Natural killer cell treated with Interleukin-12 subunit alpha and Interleukin-12 subunit beta and Interleukin-15 and Interleukin-18, amount 100 ng/mL, for 72 hours (primary cell): Measurements from ENCODE around the gene HYAL4. TPM values are rescaled to one million over a fixed set of nuclear protein-coding genes. Genes with fewer than 3 reads are reported as not detected.
"Not testable (repeated sequence)": the region's sequence is repeated elsewhere in the genome, so short reads cannot be mapped to it uniquely, and the experiment has no call there.

Experiments
- ATAC-seq, 2 donors: fragments of 150-1000 bp; cut with Tn5 transposase in 1 of 2; sonication (Bioruptor Pico), chemical (Tn5 transposase) in 1 of 2; 2 replicates each; pipeline ENCODE4 v1.10.0; 2021
- DNase-seq: peaks from one replicate; pipeline ENCODE4 v3.0.0; 2022; ENCODE audit warnings: low spot score
- H3K27ac Mint-ChIP-seq, 2 donors: 1 replicate in 1 of 2; 2 replicates in 1 of 2; pipeline ENCODE4 v1.8.0; 2022; ENCODE audit warnings: mixed read lengths in 2 of 2, mild to moderate bottlenecking in 1 of 2, moderate library complexity in 1 of 2
- H3K27me3 Mint-ChIP-seq, 2 donors: 1 replicate in 1 of 2; 2 replicates in 1 of 2; pipeline ENCODE4 v1.8.0; 2022; ENCODE audit warnings: mixed read lengths in 2 of 2
- H3K36me3 Mint-ChIP-seq: one replicate; pipeline ENCODE4 v1.8.0; 2022; ENCODE audit warnings: mixed read lengths
- H3K4me1 Mint-ChIP-seq, 2 donors: 1 replicate in 1 of 2; 2 replicates in 1 of 2; pipeline ENCODE4 v1.8.0; 2022; ENCODE audit warnings: low read depth in 2 of 2, mixed read lengths in 2 of 2, mild to moderate bottlenecking in 1 of 2
- H3K4me3 Mint-ChIP-seq: one replicate; pipeline ENCODE4 v1.8.0; 2022; ENCODE audit warnings: mixed read lengths
- H3K9me3 Mint-ChIP-seq: 2 replicates; pipeline ENCODE4 v1.8.0; 2022; ENCODE audit warnings: mixed read lengths
- total RNA-seq, 2 donors: library from RNA; stranded (reverse); gene quantifications; one replicate each; pipeline ENCODE4 v1.2.3, GENCODE V29; 2022

Gene HYAL4
- total RNA-seq, 2 donors from 2014 or later, result not detected

GRCh38 chr7:123894753-123895152 lies 49.8 kb downstream of the HYAL4 start:
- not testable (repeated sequence) for ATAC-seq, H3K9me3 Mint-ChIP-seq

GRCh38 chr7:123901101-123901500 lies 56.1 kb downstream of the HYAL4 start:
- DNase-seq (no peak), ATAC-seq (no peak)
- Mint-ChIP-seq H3K4me1 (no peaks in the 10 kb centered on the region), H3K36me3 (peaks cover 5% of the 10 kb centered on the region), H3K4me3 (no peak overlapping the region), H3K9me3 (peaks cover 2% of the 10 kb centered on the region), H3K27ac (no peak overlapping the region), H3K27me3 (peaks cover 0 to 3% of the 10 kb centered on the region in 2 donors)

More at GRCh38 chr7:123894753-123895152, 49.8 kb downstream of the HYAL4 start:
- H3K27ac Mint-ChIP-seq, H3K27me3 Mint-ChIP-seq, H3K4me1 Mint-ChIP-seq, H3K4me3 Mint-ChIP-seq, DNase-seq: not testable (repeated sequence)
- peaks cover 10% of the 10 kb centered on the region for H3K36me3 Mint-ChIP-seq

- Mint-ChIP-seq H3K4me1 (no peaks in the 10 kb centered on the region), H3K9me3 (peaks cover 2% of the 10 kb centered on the region)
Measured at GRCh38 chr7:123905714-123906113, 60.7 kb downstream of the HYAL4 start.

GRCh38 chr7:123916240-123916724 lies 71.3 kb downstream of the HYAL4 start:
- ATAC-seq (no peak), DNase-seq (no peak)
- Mint-ChIP-seq H3K27ac (no peak overlapping the region), H3K4me1 (no peaks in the 10 kb centered on the region), H3K9me3 (no peaks in the 10 kb centered on the region), H3K27me3 (peaks cover 0 to 2% of the 10 kb centered on the region in 2 donors), H3K4me3 (no peak overlapping the region), H3K36me3 (no peaks in the 10 kb centered on the region)

More at GRCh38 chr7:123905714-123906113, 60.7 kb downstream of the HYAL4 start:
- Mint-ChIP-seq H3K27me3 (peaks cover 0 to 9% of the 10 kb centered on the region in 2 donors), H3K4me3 (no peak overlapping the region), H3K27ac (no peak overlapping the region), H3K36me3 (no peaks in the 10 kb centered on the region)
- ATAC-seq (no peak), DNase-seq (no peak)

GRCh38 chr7:123917878-123918277 lies 72.9 kb downstream of the HYAL4 start:
- Mint-ChIP-seq H3K9me3 (no peaks in the 10 kb centered on the region), H3K4me3 (no peak overlapping the region), H3K27me3 (peaks cover 0 to 2% of the 10 kb centered on the region in 2 donors), H3K36me3 (no peaks in the 10 kb centered on the region), H3K27ac (no peak overlapping the region), H3K4me1 (no peaks in the 10 kb centered on the region)
- DNase-seq (no peak), ATAC-seq (no peak)

GRCh38 chr7:123918309-123918708 lies 73.3 kb downstream of the HYAL4 start:
- no peak for ATAC-seq
- no peaks in the 10 kb centered on the region for H3K36me3 Mint-ChIP-seq
- H3K27ac Mint-ChIP-seq, result no peak overlapping the region
- H3K9me3 Mint-ChIP-seq, result no peaks in the 10 kb centered on the region
- H3K4me1 Mint-ChIP-seq, result no peaks in the 10 kb centered on the region
- no peak overlapping the region for H3K4me3 Mint-ChIP-seq
- DNase-seq, result no peak
- peaks cover 0 to 2% of the 10 kb centered on the region in 2 donors for H3K27me3 Mint-ChIP-seq

- Mint-ChIP-seq H3K9me3 (peaks cover 4% of the 10 kb centered on the region), H3K27ac (no peak overlapping the region), H3K36me3 (no peaks in the 10 kb centered on the region), H3K4me3 (no peak overlapping the region), H3K4me1 (no peaks in the 10 kb centered on the region), H3K27me3 (no peaks in the 10 kb centered on the region)
- DNase-seq (no peak), ATAC-seq (no peak)
Measured at GRCh38 chr7:123923599-123923998, 78.6 kb downstream of the HYAL4 start.

GRCh38 chr7:123924941-123925340 lies 80.0 kb downstream of the HYAL4 start, which contains the start of gene SPAM1:
SPAM1 (plus strand) TSS chr7:123925241; CDS start chr7:123953571, 28,330 bp downstream.
- Mint-ChIP-seq H3K4me1 (no peaks in the 10 kb centered on the region), H3K4me3 (no peak within 1 kb of the TSS), H3K27me3 (no peaks in the 10 kb centered on the region), H3K36me3 (no peaks in the 10 kb centered on the region), H3K27ac (no peak within 1 kb of the TSS), H3K9me3 (peaks cover 4% of the 10 kb centered on the region)
- ATAC-seq (no peak), DNase-seq (no peak)

Other genes starting within 250 kb of the HYAL4 start
- not detected for gene ASB15, start 243.3 kb upstream of the HYAL4 start, total RNA-seq
- gene LMOD2, start 189.3 kb upstream of the HYAL4 start, total RNA-seq, result not detected
- gene WASL, start 96.2 kb upstream of the HYAL4 start, total RNA-seq, result 10 to 100 TPM in 1 of 2 donors, 1 to 10 TPM in 1; 6.3 to 10.6 TPM
- not detected for gene SPAM1, start 80.1 kb downstream of the HYAL4 start, total RNA-seq
- gene TMEM229A, start 187.9 kb downstream of the HYAL4 start, total RNA-seq, result not detected